Loucy (cell line): Measurements from ENCODE around the gene SMYD5.

Experiments
- CTCF ChIP-seq: fragments of 200-600 bp; sonication (generic); conservative IDR thresholded peaks from 2 replicates; pipeline ENCODE4 v1.5.1; 2014; ENCODE audit warnings: mild to moderate bottlenecking, antibody characterized with exemption, low read length
- EZH2phosphoT487 ChIP-seq: fragments of 200-600 bp; IDR thresholded peaks from 2 replicates; pipeline ENCODE4 v1.6.1; 2018; ENCODE audit warnings: antibody characterized with exemption, mild to moderate bottlenecking, moderate library complexity, borderline replicate concordance

- TF ChIP-seq CTCF (no peak), EZH2phosphoT487 (no peak)
These were observed 39.8 kb upstream of the SMYD5 start for GRCh38 chr2:73174244-73174643.
